Measurements from ENCODE around the gene SPEG.

Gene SPEG

GRCh38 chr2:219538504-219538951 is 103.9 kb downstream of the SPEG start:
- no peak for DNase-seq

GRCh38 chr2:219538956-219539788 is 104.5 kb downstream of the SPEG start:
- no peak for DNase-seq

DNA sequence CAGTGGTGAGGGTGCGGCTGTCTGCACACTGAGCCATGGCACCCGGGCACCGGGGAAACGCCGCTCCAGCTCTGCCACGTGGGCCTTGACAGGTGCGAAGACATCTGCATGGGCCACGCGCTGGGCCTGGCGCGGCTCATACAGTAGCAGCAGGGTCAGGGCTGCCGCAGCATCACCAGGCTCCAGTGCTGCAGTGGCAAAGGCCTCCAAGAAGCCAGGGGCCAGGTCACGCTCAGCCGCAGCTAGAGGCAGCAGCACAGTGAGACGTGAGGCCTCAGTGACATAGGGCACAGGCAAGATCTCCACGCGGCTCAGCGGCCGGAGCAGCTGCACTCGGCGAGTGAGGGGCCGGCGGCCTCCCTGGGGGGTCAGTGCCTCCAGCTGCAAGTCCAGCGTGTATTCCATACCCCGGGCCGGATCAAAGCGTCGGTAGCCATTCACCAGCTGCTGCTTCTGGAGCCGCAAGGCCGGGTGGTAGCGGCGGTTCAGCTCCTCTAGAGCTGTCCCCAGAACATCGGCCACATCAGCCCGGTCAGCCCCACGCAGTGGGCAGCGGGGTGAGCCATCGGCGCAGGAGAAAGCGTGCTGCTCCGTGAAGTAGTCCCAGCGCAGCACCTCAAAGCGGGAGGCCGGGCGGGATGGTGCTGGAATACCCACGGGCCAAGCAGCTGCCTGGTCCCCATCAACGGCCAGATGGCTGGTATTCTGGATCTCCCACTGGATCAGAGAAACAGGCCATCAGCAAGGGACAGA is 105.5 kb downstream of the SPEG start:
- DNase-seq, result no peak

- no peak for DNase-seq
Measured at GRCh38 chr2:219540784-219541504, 106.3 kb downstream of the SPEG start.

DNA sequence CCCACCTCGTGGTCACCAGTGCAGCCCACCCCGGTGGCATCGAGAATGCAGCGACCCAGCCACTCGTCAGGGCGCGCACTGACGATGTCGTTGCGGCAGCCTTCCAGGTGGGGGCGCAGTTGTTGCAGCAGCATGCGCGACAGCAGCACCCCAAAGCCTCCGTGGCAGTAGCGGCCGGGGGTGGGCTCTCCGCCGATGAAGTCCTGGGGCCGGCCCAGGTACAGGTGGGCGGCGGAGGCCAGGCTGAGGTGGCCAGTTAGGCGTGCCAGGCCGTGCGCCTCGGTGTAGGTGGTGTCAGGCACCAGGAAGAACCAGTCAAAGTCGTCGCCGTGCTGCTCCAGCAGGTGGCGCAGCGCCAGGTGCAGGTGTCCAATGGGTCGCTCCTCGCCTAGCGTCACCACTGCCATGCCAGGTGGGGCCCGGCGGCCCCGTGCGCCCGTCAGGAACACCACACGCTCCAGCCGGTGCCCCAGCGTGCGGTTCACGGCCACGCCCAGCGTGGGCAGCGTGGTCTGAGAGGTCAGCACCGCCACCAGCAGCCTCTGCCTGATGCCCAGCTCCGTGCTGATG is 107.1 kb downstream of the SPEG start:
- DNase-seq, result peak; percentile 81

DNA sequence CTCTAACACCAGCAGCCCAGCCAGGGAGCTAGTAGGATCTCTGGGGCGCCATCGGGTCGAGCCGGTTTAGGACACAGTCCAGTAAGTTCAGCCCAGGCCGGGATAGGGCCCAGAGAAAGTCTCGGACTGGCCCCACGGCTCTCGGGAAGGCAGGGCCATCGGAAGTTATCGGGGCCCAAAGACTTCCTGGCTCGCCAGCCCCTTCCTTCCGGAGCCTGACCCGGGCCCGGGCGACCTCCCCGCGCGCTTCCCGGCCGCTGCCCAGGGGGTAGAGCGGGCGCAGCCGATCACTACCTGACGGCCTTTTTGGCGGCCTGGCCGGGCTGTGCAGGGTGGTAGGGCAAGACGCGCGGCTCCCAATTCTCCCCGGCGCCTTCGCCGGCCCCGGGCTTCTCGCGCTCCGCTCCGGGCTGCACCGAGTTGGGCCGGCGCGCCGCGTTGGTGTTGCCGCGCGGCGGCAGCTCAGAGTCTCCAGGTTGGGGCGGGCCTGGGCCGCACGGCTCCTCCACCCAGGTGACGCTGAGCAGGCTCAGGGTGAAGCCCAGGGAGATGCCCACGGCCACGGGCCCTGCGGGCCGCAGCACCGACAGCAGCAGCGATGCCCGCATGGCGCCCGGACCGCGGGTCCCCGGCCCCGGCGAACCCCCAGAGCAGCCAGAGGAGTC is 108.4 kb downstream of the SPEG start:
- DNase-seq, result no peak

- peak; percentile 94 for DNase-seq
Measured at GRCh38 chr2:219543596-219544358, 109.1 kb downstream of the SPEG start, which contains the start of the genes CHPF and TMEM198. Gene CHPF, minus strand, starts transcription at chr2:219543809. Its CDS starts 271 bp downstream, at chr2:219543538. Gene TMEM198, plus strand, starts transcription at chr2:219544028. Its CDS starts 700 bp downstream, at chr2:219544728.

DNA sequence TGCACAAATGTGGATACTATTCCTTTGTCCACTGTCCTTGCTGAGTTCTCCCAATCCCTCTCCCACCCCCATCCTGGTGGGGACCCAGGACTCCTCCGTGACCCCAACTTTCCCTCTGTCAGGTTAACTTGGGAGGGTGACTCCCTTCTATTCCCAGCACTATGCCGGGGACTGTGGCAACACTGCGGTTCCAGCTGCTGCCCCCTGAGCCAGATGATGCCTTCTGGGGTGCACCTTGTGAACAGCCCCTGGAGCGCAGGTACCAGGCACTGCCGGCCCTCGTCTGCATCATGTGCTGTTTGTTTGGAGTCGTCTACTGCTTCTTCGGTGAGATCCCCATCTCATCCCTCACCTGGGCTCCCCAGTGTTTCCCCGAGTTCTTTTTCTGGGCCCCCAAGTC is 109.9 kb downstream of the SPEG start:
- no peak for DNase-seq

DNA sequence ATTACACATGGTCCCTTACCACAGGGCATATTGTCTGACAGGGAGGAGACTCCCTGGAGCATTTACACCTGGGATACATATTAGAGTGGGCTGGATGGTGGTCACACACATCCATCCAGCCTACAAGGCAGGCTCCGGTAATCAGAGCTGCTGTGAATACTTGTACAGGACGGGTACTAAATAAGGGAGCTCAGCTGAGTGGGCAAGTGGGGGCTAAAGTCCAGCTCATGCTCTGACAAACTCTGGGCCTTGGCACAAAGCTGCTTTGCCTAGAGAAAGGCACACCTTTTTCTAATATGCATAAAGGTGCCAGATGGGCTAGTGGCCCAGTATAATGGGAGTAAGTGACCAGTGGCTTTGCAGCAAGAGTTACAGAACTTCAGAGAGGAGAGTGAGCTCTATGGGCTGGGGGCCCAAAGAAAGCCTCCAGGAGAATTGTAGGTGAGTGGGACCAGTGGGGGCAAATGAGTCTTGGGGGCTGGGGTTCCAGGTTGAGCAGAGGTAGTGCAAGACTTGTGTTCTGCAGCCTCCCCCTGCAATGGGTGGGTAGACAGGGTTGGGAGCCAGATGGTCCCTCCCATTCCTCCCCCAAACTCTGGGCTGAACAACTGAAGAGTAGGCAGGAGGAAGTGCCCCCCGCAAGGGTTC is 110.8 kb downstream of the SPEG start:
- DNase-seq, result no peak

DNA sequence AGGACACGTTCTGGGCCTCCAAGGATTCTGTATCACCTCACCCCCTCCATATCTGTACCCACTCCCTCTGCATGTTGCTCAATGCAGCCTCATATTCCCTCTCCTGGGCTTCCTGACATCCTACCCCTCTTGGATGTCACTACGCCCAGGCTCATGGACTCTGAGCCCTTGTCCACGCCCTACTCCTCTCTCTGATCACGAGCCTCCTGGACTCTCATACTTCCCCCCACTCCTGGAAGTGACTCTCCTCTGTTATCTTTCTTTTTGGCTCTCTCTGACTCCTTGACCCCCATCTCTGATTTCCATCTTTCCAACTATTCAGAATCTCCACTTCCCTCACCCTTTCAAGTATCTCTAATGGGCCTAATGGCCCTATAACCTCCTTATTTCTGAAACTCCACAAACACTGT is 111.3 kb downstream of the SPEG start:
- DNase-seq, result no peak

GRCh38 chr2:219547621-219548020 is 113.0 kb downstream of the SPEG start:
- no peak for DNase-seq

Data from stimulated activated naive CD4-positive, alpha-beta T cell treated with Interleukin-2 at 50 U/mL for 16 hours (primary cell).